Activated naive CD8-positive, alpha-beta T cell treated with anti-CD3 and anti-CD28 coated beads, Interleukin-2, amount 50 U/mL, for 16 hours (primary cell): Measurements from ENCODE around the gene PLEKHG2.
"Not testable (repeated sequence)": the region's sequence is repeated elsewhere in the genome, so short reads cannot be mapped to it uniquely, and the experiment has no call there.

Experiments
- DNase-seq: peaks from one replicate; pipeline ENCODE4 v3.0.0-alpha.2; 2020; ENCODE audit warnings: low read depth, low spot score

The PLEKHG2 gene

GRCh38 chr19:39445196-39446111 is 33.0 kb downstream of the PLEKHG2 start, which contains the start of gene SUPT5H:
TSS of gene SUPT5H (plus strand) at chr19:39445582. CDS start at chr19:39445891, 309 bp downstream.
- DNase-seq: peak; percentile 96

GRCh38 chr19:39446365-39447084 is 34.1 kb downstream of the PLEKHG2 start:
- DNase-seq: no peak

GRCh38 chr19:39448271-39448670 is 35.8 kb downstream of the PLEKHG2 start:
- DNase-seq: no peak

GRCh38 chr19:39449116-39449797 is 36.8 kb downstream of the PLEKHG2 start:
- no peak for DNase-seq

- not testable (repeated sequence) for DNase-seq
Measured at GRCh38 chr19:39451257-39451656, 38.8 kb downstream of the PLEKHG2 start.

- DNase-seq: no peak
Measured at GRCh38 chr19:39463403-39463802, 50.9 kb downstream of the PLEKHG2 start.

GRCh38 chr19:39465956-39466747 is 53.7 kb downstream of the PLEKHG2 start:
- DNase-seq: no peak

- DNase-seq: no peak
Measured at GRCh38 chr19:39467941-39468340, 55.5 kb downstream of the PLEKHG2 start.

GRCh38 chr19:39469036-39469435 is 56.6 kb downstream of the PLEKHG2 start:
- no peak for DNase-seq

- DNase-seq: no peak
Measured at GRCh38 chr19:39469567-39469966, 57.1 kb downstream of the PLEKHG2 start.

GRCh38 chr19:39470724-39471339 is 58.4 kb downstream of the PLEKHG2 start:
- DNase-seq: no peak

- no peak for DNase-seq
Measured at GRCh38 chr19:39471756-39472536, 59.5 kb downstream of the PLEKHG2 start.

- no peak for DNase-seq
Measured at GRCh38 chr19:39472746-39473442, 60.4 kb downstream of the PLEKHG2 start.

GRCh38 chr19:39473443-39473960 is 61.0 kb downstream of the PLEKHG2 start:
- DNase-seq: no peak

GRCh38 chr19:39474139-39474620 is 61.7 kb downstream of the PLEKHG2 start:
- DNase-seq: peak; percentile 51

GRCh38 chr19:39475748-39476147 is 63.3 kb downstream of the PLEKHG2 start:
- no peak for DNase-seq
